GM11168 (cell line): Measurements from ENCODE around the gene RABGEF1.
"Not testable (repeated sequence)": the region's sequence is repeated elsewhere in the genome, so short reads cannot be mapped to it uniquely, and the experiment has no call there.

Source experiments
- in situ Hi-C: fragments of 300-500 bp; cut with MboI; formaldehyde crosslinking; loops from one replicate; pipeline ENCODE4 v1.12.0; 2022; ENCODE audit warnings: low sequenced_read_pairs; ENCODE audit not compliant: unreplicated experiment

The RABGEF1 gene

DNA sequence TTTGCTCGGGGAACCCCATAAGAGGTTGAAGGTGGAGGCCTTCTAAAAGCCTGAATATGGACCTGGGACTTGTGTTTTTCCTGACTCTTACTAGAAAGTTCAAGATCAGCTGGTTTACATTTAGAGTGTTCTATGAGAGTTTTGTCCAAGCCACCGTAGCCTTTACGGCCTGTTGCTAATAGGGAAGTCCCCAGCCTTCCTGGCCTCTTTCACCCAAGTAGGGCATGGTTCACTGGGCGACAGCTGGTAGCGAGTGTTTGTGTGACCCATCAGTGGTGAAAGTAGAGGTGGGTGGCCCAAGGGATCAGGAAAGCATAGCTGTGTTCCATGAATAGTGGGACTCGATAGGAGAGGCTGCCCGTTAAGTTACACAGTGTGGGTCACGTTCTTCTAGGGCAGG lies 60.1 kb downstream of the RABGEF1 start:
- in situ Hi-C loops = no loop called here

DNA sequence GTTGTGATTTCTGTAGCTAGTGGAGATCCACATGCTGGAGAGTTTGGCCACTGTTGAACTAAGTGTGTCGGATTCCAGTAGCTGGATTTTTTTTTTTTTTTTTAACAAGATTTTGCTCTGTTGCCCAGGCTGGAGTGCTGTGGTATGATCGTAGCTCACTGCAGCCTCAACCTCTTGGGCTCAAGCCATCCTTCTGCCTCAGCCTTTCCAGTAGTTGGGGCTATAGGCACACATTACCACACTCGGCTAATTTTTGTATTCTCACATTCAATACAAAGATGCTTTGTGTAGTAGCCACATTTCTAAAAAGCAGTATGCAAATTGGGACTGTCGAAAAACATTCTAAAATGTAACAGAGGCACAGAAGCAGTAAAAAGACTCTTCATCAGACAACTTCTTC lies 63.5 kb downstream of the RABGEF1 start:
- in situ Hi-C loops = no loop called here

- in situ Hi-C loops = no loop called here
Observed at GRCh38 chr7:66807736-66808135, 67.2 kb downstream of the RABGEF1 start.

DNA sequence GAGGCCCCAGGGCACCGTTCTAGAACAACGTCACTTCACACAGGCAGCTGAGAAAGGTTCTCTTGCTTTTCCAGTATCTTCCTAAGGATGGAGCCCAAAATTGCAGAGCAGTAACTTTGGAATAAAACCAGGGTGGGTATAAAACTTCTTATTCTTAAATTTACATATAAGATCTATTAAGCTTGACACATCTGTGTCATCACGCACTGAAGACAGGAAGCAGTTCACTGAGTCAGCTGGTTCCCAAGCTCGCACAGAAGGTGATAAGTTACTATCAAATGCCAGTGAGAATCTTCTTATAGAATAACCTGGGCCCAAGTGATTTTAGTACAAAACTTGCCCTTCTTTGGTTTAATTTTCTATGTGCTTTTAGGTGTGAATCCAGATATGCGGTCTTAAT lies 70.2 kb downstream of the RABGEF1 start:
- in situ Hi-C loops = no loop called here

DNA sequence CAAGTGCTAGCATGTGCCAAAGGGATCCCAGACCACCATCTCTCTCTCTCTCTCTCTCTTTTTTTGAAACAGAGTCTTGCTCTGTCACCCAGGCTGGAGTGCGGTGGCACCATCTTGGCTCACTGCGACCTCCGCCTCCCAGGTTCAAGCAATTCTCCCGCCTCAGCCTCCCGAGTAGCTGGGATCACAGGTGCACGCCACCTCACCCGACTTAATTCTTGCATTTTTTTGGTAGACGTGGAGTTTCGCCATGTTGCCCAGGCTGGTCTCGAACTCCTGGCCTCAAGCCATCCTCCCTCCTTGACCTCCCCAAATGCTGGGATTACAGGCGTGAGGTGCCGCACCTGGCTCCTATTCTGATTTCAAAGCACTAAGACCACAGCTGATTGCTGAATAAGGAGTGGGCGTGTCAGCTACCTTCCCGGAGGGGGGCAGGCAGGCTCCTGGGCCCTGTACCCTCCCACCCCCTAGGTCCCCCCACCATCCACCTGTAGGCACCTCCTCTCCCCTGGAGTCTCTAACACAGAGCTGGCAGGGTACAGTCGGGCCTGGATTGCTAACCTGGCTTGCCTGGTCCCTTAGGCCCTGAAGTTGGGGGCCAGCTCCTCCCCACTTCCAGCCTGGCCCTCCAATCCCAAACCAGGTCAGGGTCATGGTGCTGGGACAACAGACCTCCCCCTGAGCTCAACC lies 74.8 kb downstream of the RABGEF1 start:
- in situ Hi-C loops = not testable (repeated sequence)

DNA sequence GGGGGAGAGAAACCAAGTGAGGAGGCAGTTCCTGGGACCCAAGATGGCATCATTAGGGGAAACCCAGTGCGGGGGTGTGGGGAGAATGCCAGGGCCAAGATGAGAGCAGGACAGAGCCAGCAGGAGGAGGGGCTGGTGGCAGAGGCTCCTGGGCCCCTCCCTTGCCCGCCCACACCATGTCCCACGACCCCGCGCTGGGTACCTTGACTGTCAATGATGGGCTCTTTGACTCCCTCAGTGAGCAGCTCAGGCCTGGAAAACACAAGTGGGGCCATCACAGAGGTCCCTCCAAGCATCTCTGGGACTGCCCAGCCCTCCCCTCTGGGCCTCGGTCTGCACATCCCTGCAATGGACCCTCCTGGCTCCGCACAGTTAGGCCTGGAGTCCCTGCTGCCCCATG lies 75.4 kb downstream of the RABGEF1 start:
- in situ Hi-C loops = no loop called here

DNA sequence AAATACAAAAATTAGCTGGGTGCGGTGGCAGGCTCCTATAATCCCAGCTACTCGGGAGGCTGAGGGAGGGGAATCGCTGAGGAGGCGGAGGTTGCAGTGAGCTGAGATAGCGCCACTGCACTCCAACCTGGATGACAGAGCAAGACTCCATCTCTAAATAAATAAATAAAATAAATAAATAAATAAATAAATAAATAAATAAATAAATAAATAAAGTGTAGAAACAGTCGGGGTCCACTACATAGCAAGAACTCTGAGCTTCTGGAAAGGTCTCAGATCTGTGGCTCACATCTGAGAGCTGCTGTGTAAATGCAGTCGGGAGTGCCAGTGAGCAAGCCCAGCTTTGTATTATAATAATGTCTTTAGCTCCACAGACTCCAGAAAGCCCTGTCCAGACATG lies 76.1 kb downstream of the RABGEF1 start:
- in situ Hi-C loops = not testable (repeated sequence)

- in situ Hi-C loops = not testable (repeated sequence)
Observed at GRCh38 chr7:66817208-66817795, 76.8 kb downstream of the RABGEF1 start.

DNA sequence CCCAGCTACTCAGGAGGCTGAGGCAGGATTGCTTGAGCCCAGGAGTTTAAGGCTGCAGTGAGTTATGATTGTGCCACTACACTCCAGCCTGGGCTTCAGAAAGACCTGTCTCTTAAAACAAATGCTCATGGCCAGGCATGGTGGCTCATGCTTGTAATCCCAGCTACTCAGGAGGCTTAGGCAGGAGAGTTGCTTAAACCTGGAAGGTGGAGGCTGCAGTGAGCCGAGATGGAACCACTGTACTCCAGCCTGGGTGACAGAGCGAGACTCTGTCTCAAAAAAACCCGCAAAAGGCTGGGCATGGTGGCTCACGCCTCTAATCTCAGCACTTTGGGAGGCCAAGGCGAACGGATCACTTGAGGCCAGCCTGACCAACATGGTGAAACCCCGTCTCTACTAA lies 77.4 kb downstream of the RABGEF1 start:
- in situ Hi-C loops = not testable (repeated sequence)

- in situ Hi-C loops = no loop called here
Observed at GRCh38 chr7:66824041-66824440, 83.5 kb downstream of the RABGEF1 start.

- in situ Hi-C loops = not testable (repeated sequence)
Observed at GRCh38 chr7:66825538-66825937, 85.0 kb downstream of the RABGEF1 start.

DNA sequence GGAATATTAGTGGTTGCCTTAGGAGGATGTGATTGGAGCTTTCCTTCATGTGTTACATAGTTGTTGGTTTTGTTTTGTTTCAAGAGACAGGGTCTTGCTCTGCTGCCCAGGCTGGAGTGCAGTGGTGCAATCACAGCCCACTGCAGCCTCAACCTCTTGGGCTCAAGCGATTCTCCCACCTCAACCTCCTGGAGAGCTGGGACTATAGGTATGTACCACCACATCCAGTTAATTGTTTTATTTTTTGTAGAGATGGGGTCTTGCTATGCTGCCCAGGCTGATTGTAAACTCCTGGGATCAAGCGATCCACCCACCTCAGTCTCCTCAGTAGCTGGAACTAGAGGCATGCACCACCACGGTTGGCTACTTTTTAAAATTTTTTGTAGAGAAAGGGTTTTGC lies 86.1 kb downstream of the RABGEF1 start:
- in situ Hi-C loops = no loop called here

DNA sequence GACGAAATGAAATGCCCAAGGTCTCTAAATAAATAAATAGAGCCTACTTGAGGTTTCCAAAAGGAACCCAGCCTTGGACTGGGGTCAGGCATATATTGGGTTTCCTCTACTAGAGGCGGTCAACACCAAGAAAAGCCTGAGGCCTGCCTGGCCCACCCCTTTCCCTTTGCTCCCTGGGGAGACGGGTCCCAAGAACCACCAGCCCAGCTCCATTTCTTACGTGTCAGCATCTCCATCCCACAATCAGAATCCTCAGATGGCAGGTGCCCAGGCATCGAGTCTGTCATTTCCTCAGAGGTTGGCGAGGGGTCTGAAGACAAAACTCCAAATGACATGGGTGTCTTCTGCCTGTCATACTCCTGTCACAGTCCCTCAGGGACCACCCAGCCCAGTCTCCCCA lies 90.4 kb downstream of the RABGEF1 start:
- in situ Hi-C loops = not testable (repeated sequence)

GRCh38 chr7:66832531-66833351 lies 92.2 kb downstream of the RABGEF1 start:
- in situ Hi-C loops = no loop called here

- in situ Hi-C loops = no loop called here
Observed at GRCh38 chr7:66837007-66837406, 96.5 kb downstream of the RABGEF1 start.

- in situ Hi-C loops = no loop called here
Observed at GRCh38 chr7:66837661-66838060, 97.1 kb downstream of the RABGEF1 start.

GRCh38 chr7:66839814-66840213 lies 99.3 kb downstream of the RABGEF1 start:
- in situ Hi-C loops = no loop called here

DNA sequence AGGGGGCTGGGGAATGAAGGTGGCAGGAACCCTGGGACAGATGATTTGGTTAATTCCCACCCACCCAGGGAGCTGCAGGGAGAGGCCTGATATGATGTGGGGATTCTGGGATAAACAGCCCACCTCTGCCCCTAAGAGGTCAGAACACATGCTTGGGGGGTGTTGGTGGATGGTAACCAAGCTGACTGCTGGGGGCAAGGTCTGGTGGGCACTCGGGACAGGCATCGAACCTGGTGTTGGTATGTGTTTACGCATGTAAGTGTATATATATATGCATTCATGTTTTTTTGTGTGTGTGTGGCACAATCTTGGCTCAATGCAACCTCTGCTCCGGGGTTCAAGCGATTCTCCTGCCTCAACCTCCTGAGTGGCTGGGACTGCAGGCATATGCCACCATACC lies 99.8 kb downstream of the RABGEF1 start:
- in situ Hi-C loops = no loop called here

DNA sequence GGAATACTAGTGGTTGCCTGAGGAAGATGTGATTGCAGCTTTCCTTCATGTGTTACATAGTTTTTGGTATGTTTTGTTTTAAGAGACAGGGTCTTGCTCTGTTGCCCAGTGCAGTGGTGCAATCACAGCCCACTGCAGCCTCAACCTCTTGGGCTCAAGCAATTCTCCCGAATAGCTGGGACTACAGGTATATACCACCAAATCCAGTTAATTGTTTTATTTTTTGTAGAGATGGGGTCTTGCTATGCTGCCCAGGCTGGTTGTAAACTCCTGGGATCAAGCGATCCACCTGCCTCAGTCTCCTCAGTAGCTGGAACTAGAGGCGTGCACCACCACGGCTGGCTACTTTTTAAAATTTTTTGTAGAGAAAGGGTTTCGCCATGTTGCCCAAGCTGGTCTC lies 101.4 kb downstream of the RABGEF1 start:
- in situ Hi-C loops = no loop called here

- in situ Hi-C loops = not testable (repeated sequence)
Observed at GRCh38 chr7:66843492-66843891, 103.0 kb downstream of the RABGEF1 start.
